SK-N-MC (cell line): ENCODE data around the gene PDZRN3.

Experiments used
- EZH2 ChIP-seq: fragments of 200-600 bp; sonication (generic); IDR thresholded peaks from one replicate; pipeline ENCODE4 v1.6.1; 2017; ENCODE audit warnings: antibody characterized with exemption
- FOXP2 ChIP-seq: optimal IDR thresholded peaks from 2 replicates; pipeline ENCODE3; 2011; ENCODE audit warnings: mild to moderate bottlenecking, moderate library complexity; ENCODE audit not compliant: insufficient read depth; ENCODE audit errors: extremely low read length, control extremely low read depth
- POLR2AphosphoS5 ChIP-seq: IDR thresholded peaks from 2 replicates; pipeline ENCODE4 v1.6.1; 2012; ENCODE audit warnings: mild to moderate bottlenecking, low read depth, low read length, borderline replicate concordance

DNA sequence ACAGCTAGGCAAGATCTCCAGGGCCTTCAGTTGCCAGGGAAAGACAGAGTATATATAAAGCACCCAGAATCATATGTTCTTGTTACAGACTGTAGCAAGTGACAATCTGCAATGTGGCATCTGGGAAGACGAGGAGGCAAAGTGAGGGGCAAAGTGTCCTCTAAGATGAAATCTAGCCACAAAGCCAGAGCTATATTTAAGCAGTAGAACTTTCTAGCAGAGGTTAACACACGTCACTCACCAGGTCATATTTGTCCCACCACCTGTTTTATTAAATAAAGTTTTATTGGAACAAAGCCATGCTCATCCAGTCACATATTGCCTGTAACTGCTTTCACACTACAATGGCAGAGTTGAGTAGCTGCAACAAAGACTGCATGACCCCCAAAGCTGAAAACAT lies 51.5 kb downstream of the PDZRN3 start:
- TF ChIP-seq EZH2 (no peak), POLR2AphosphoS5 (no peak), FOXP2 (no peak)
